Lung (tissue), 12 donors: ENCODE data around the gene TAOK1. TPM values are rescaled to one million over a fixed set of nuclear protein-coding genes. Genes with fewer than 3 reads are reported as not detected.

ENCODE experiments used
- ATAC-seq: fragments of 200-7000 bp; cut with Tn5 transposase; one replicate; pipeline ENCODE4 v1.9.1; 2020; ENCODE audit warnings: moderate number of reproducible peaks; ENCODE audit not compliant: insufficient read depth, low FRiP score
- DNase-seq, 3 donors: peaks; one replicate each; pipeline ENCODE4 v3.0.0-alpha.2; 2013 to 2017
- H3K27ac ChIP-seq, 2 donors: one replicate each; pipeline ENCODE4 v1.5.1; 2013; ENCODE audit warnings: mild to moderate bottlenecking in 2 of 2, moderate library complexity in 2 of 2, control low read depth in 1 of 2, inconsistent platforms in 1 of 2, low read depth in 1 of 2, low read length in 1 of 2
- H3K27me3 ChIP-seq, 3 donors: one replicate each; pipeline ENCODE4 v1.5.1; 2013; ENCODE audit warnings: low read length in 2 of 3; ENCODE audit not compliant: control insufficient read depth in 3 of 3, insufficient read depth in 3 of 3
- H3K36me3 ChIP-seq, 4 donors: one replicate each; pipeline ENCODE4 v1.5.1; 2013; ENCODE audit warnings: low read length in 4 of 4, mild to moderate bottlenecking in 1 of 4, moderate library complexity in 1 of 4; ENCODE audit not compliant: control insufficient read depth in 4 of 4, insufficient read depth in 4 of 4
- H3K4me1 ChIP-seq, 5 donors: one replicate each; pipeline ENCODE4 v1.5.1; 2013; ENCODE audit warnings: low read length in 5 of 5, mild to moderate bottlenecking in 2 of 5, moderate library complexity in 1 of 5; ENCODE audit not compliant: control insufficient read depth in 5 of 5, insufficient read depth in 5 of 5
- H3K4me3 ChIP-seq: one replicate; pipeline ENCODE4 v1.5.1; 2013; ENCODE audit warnings: mild to moderate bottlenecking, control low read depth, moderate library complexity
- H3K9ac ChIP-seq, 2 donors: one replicate each; pipeline ENCODE4 v1.5.1; 2013; ENCODE audit warnings: low read length in 2 of 2, control low read depth in 1 of 2; ENCODE audit not compliant: insufficient read depth in 1 of 2
- H3K9me3 ChIP-seq, 4 donors: one replicate each; pipeline ENCODE4 v1.5.1; 2013; ENCODE audit warnings: low read length in 3 of 4, mild to moderate bottlenecking in 1 of 4, moderate library complexity in 1 of 4; ENCODE audit not compliant: control insufficient read depth in 4 of 4, insufficient read depth in 3 of 4
- WGBS, 2 donors: extraction: QIAGEN DNeasy Blood & Tissue Kit; methylation state at CpG; one replicate each; pipeline ENCODE4 v1.1.7; 2013; 5-methylcytosine and 5-hydroxymethylcytosine counted together
- polyA plus RNA-seq, 2 donors: library from polyadenylated mRNA; stranded (reverse); fragments of 200-250 nt; gene quantifications; one replicate each; pipeline ENCODE4 v1.2.1, GENCODE V29; 2013
- total RNA-seq, 2 donors: library from RNA; depleted of rRNA in 1 of 2; stranded (reverse); fragments of >200 nt in 1 of 2; gene quantifications; one replicate each; pipeline ENCODE4 v1.2.1, GENCODE V29; 2014 to 2021
- TF ChIP-seq, protein P1 (sequence below): IDR thresholded peaks from 2 replicates; pipeline ENCODE4 v1.5.1; 2012; ENCODE audit warnings: mild to moderate bottlenecking; ENCODE audit errors: control extremely low read depth, extremely low read depth
- donor health status: control.
- donor health status: control.
- donor health status: Bipolar disorder and iron deficiency.
- donor health status: healthy.
- donor health status: DM: yes; HTN: yes; CAD: no.

TAOK1 gene
- total and polyA plus RNA-seq, 4 donors: 8.8 to 81.0 (median 37.3) TPM

DNA sequence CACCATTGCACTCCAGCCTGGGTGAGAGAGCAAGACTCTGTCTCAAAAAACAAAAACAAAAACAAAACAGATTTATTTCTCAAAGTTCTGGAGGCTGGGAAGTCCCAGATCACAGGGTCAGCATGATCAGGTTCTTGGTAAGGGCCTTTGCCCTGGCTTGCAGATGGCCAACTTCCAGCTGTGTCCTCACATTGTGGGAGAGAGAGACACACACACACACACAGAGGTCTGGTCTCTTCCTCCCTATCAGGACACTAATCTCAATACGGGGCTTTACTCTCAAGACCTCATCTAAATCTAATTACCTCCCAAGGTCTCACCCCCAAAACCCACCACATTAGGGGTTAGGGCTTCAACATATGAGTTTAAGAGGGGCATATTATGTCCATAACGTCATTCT is 26.4 kb upstream of the TAOK1 start:
- H3K4me3 ChIP-seq: no peak overlapping the region
- no peaks in the 10 kb centered on the region for H3K9me3 ChIP-seq
- 84 to 86% methylated on average over 2 of the region's 2 CpGs for WGBS, 2 donors
- no peaks in the 10 kb centered on the region for H3K4me1 ChIP-seq
- H3K27me3 ChIP-seq: no peaks in the 10 kb centered on the region
- no peak for ATAC-seq
- no peak overlapping the region for H3K27ac ChIP-seq
- no peaks in the 10 kb centered on the region for H3K36me3 ChIP-seq
- TF ChIP-seq, protein P1, sequence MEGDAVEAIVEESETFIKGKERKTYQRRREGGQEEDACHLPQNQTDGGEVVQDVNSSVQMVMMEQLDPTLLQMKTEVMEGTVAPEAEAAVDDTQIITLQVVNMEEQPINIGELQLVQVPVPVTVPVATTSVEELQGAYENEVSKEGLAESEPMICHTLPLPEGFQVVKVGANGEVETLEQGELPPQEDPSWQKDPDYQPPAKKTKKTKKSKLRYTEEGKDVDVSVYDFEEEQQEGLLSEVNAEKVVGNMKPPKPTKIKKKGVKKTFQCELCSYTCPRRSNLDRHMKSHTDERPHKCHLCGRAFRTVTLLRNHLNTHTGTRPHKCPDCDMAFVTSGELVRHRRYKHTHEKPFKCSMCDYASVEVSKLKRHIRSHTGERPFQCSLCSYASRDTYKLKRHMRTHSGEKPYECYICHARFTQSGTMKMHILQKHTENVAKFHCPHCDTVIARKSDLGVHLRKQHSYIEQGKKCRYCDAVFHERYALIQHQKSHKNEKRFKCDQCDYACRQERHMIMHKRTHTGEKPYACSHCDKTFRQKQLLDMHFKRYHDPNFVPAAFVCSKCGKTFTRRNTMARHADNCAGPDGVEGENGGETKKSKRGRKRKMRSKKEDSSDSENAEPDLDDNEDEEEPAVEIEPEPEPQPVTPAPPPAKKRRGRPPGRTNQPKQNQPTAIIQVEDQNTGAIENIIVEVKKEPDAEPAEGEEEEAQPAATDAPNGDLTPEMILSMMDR: no peak
- DNase-seq: no peak
- no peak overlapping the region for H3K9ac ChIP-seq

DNA sequence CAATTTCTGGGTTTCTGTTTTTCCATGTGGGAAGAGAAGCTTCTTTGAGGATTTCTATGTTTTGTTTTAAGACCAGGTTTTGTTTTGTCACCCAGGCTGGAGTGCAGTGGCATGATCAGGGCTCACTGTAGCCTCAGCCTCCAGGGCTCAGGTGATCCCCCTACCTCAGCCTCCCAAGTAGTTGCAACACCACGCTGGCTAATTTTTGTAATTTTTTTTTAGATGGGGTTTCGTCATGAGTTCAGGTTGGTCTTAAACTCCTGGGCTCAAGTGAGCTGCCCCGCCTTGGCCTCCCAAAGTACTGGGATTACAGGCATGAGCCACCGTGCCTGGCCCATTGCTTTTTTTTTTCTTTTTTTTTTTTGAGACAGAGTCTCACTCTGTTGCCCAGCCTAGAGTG is 25.5 kb upstream of the TAOK1 start:
- TF ChIP-seq, protein P1: no peak
- Histone ChIP-seq H3K27ac (no peak overlapping the region), H3K27me3 (no peaks in the 10 kb centered on the region), H3K36me3 (no peaks in the 10 kb centered on the region), H3K9me3 (no peaks in the 10 kb centered on the region), H3K4me1 (no peaks in the 10 kb centered on the region), H3K4me3 (no peak overlapping the region), H3K9ac (no peak overlapping the region)
- ATAC-seq (no peak), DNase-seq (no peak)
- 76 to 93% methylated on average over 4 of the region's 4 CpGs for WGBS, 2 donors

DNA sequence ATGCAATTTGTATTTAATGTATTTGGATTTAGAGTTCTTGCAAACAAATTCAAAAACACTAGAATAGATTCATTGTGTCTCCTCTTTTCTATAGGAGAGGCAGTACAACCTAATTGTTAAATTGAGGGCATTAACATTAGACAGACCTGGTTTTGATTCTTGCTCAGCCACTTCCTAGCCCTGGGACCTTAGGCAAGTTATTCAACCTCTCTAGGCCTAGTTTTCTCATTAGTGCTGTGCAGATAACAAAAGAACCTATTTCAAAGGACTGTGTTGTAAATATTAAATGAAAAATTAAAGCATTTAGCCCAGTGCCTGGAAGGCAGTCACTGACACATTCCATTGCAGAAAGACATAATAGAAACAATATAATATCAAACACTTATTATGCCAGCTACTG is 22.0 kb upstream of the TAOK1 start:
- H3K4me3 ChIP-seq: no peak overlapping the region
- ATAC-seq: no peak
- no peaks in the 10 kb centered on the region for H3K4me1 ChIP-seq
- no peak overlapping the region for H3K27ac ChIP-seq
- no peaks in the 10 kb centered on the region for H3K36me3 ChIP-seq
- TF ChIP-seq, protein P1: no peak
- no peak overlapping the region for H3K9ac ChIP-seq
- no peak for DNase-seq
- no peaks in the 10 kb centered on the region for H3K27me3 ChIP-seq
- no peaks in the 10 kb centered on the region for H3K9me3 ChIP-seq

DNA sequence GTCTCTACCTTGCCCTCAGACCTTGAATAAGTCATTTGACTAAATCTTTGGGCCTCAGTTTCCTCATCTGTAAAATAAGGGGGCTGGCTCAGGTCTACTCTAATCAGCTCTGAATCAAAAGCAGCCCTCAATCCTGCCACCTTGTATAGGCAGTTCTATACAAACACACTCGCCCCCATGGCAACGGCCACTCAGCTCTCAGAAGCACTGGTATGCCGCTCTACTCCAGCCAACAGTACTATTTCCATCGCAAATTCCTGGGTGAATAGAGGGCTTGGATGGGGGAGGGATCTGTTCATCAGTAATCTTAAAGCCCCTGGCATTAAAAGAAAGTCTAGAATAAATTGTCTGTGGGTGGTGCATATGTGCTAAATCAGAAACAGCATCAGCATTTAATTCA is 21.2 kb upstream of the TAOK1 start:
- H3K9ac ChIP-seq: no peak overlapping the region
- no peak for ATAC-seq
- H3K27me3 ChIP-seq: no peaks in the 10 kb centered on the region
- peak overlapping the region in 1 of 2 donors; percentile 43 for H3K27ac ChIP-seq
- no peaks in the 10 kb centered on the region for H3K4me1 ChIP-seq
- TF ChIP-seq, protein P1: no peak
- WGBS, 2 donors: 58 to 78% methylated on average over 4 of the region's 4 CpGs
- DNase-seq: peak; percentile 69 to 79 (median 78)
- H3K4me3 ChIP-seq: no peak overlapping the region
- H3K36me3 ChIP-seq: no peaks in the 10 kb centered on the region
- H3K9me3 ChIP-seq: no peaks in the 10 kb centered on the region
